Measurements from ENCODE around the gene KREMEN2.

KREMEN2 gene

GRCh38 chr16:2987833-2988232 lies 23.8 kb downstream of the KREMEN2 start:
- Histone ChIP-seq H3K9ac (ENCODE audit: low read length) (no peak overlapping the region), H3K4me1 (ENCODE audit: low read length) (peaks cover 4% of the 10 kb centered on the region)

GRCh38 chr16:2988590-2989099 lies 24.6 kb downstream of the KREMEN2 start:
- no peaks in the 10 kb centered on the region for H3K9me3 ChIP-seq (ENCODE audit: insufficient read depth, low read length)
- H3K9ac ChIP-seq (ENCODE audit: low read length): no peak overlapping the region
- no peaks in the 10 kb centered on the region for H3K4me1 ChIP-seq (ENCODE audit: low read length)
- no peaks in the 10 kb centered on the region for H3K79me2 ChIP-seq (ENCODE audit: low read length)
- no peaks in the 10 kb centered on the region for H3K36me3 ChIP-seq (replicated peaks; ENCODE audit: low read depth, low read length)
- H3K27me3 ChIP-seq (ENCODE audit: low read depth, low read length): peaks cover 25% of the 10 kb centered on the region
- TF ChIP-seq CTCF (IDR thresholded peaks at IDR 0.05; ENCODE audit: low read depth, low read length): no peak
- no peak for TF ChIP-seq EZH2phosphoT487 (IDR thresholded peaks at IDR 0.05; ENCODE audit: low read depth)
- H4K20me1 ChIP-seq (ENCODE audit: insufficient read depth, low read length): no peaks in the 10 kb centered on the region
- H2AFZ ChIP-seq (ENCODE audit: low read depth, low read length): no peak overlapping the region
- no peak overlapping the region for H3K27ac ChIP-seq (ENCODE audit: low read length)
- H3K4me2 ChIP-seq (ENCODE audit: low read length): no peak overlapping the region
- no peak overlapping the region for H3K4me3 ChIP-seq (ENCODE audit: low read length)

More at GRCh38 chr16:2987833-2988232, 23.8 kb downstream of the KREMEN2 start:
- no peak overlapping the region for H2AFZ ChIP-seq (ENCODE audit: low read depth, low read length)
- H3K27me3 ChIP-seq (ENCODE audit: low read depth, low read length): peaks cover 25% of the 10 kb centered on the region
- H3K36me3 ChIP-seq (replicated peaks; ENCODE audit: low read depth, low read length): no peaks in the 10 kb centered on the region
- H3K9me3 ChIP-seq (ENCODE audit: insufficient read depth, low read length): no peaks in the 10 kb centered on the region
- H4K20me1 ChIP-seq (ENCODE audit: insufficient read depth, low read length): no peaks in the 10 kb centered on the region
- no peak for TF ChIP-seq CTCF (IDR thresholded peaks at IDR 0.05; ENCODE audit: low read depth, low read length)
- TF ChIP-seq EZH2phosphoT487 (IDR thresholded peaks at IDR 0.05; ENCODE audit: low read depth): no peak
- H3K79me2 ChIP-seq (ENCODE audit: low read length): no peaks in the 10 kb centered on the region
- H3K4me3 ChIP-seq (ENCODE audit: low read length): no peak overlapping the region
- no peak overlapping the region for H3K4me2 ChIP-seq (ENCODE audit: low read length)
- H3K27ac ChIP-seq (ENCODE audit: low read length): no peak overlapping the region

- Histone ChIP-seq H3K9me3 (ENCODE audit: insufficient read depth, low read length) (no peaks in the 10 kb centered on the region), H3K9ac (ENCODE audit: low read length) (no peak overlapping the region), H3K27me3 (ENCODE audit: low read depth, low read length) (peaks cover 25% of the 10 kb centered on the region), H2AFZ (ENCODE audit: low read depth, low read length) (no peak overlapping the region), H3K27ac (ENCODE audit: low read length) (no peak overlapping the region), H3K36me3 (replicated peaks; ENCODE audit: low read depth, low read length) (no peaks in the 10 kb centered on the region), H3K79me2 (ENCODE audit: low read length) (no peaks in the 10 kb centered on the region), H3K4me2 (ENCODE audit: low read length) (no peak overlapping the region), H3K4me3 (ENCODE audit: low read length) (no peak overlapping the region), H4K20me1 (ENCODE audit: insufficient read depth, low read length) (no peaks in the 10 kb centered on the region), H3K4me1 (ENCODE audit: low read length) (no peaks in the 10 kb centered on the region)
- no peak for TF ChIP-seq EZH2phosphoT487 (IDR thresholded peaks at IDR 0.05; ENCODE audit: low read depth)
- no peak for TF ChIP-seq CTCF (IDR thresholded peaks at IDR 0.05; ENCODE audit: low read depth, low read length)
Observed at GRCh38 chr16:2990891-2991290, 26.8 kb downstream of the KREMEN2 start.

- H3K4me3 ChIP-seq (ENCODE audit: low read length): no peak overlapping the region
- H3K79me2 ChIP-seq (ENCODE audit: low read length): no peaks in the 10 kb centered on the region
- no peaks in the 10 kb centered on the region for H3K36me3 ChIP-seq (replicated peaks; ENCODE audit: low read depth, low read length)
- no peak overlapping the region for H3K4me2 ChIP-seq (ENCODE audit: low read length)
- H3K9me3 ChIP-seq (ENCODE audit: insufficient read depth, low read length): no peaks in the 10 kb centered on the region
- H3K27ac ChIP-seq (ENCODE audit: low read length): no peak overlapping the region
- peaks cover 27% of the 10 kb centered on the region for H3K27me3 ChIP-seq (ENCODE audit: low read depth, low read length)
- no peaks in the 10 kb centered on the region for H3K4me1 ChIP-seq (ENCODE audit: low read length)
- no peaks in the 10 kb centered on the region for H4K20me1 ChIP-seq (ENCODE audit: insufficient read depth, low read length)
- H3K9ac ChIP-seq (ENCODE audit: low read length): no peak overlapping the region
- no peak overlapping the region for H2AFZ ChIP-seq (ENCODE audit: low read depth, low read length)
- TF ChIP-seq EZH2phosphoT487 (IDR thresholded peaks at IDR 0.05; ENCODE audit: low read depth): no peak
- TF ChIP-seq CTCF (IDR thresholded peaks at IDR 0.05; ENCODE audit: low read depth, low read length): no peak
Observed at GRCh38 chr16:2991566-2992261, 27.6 kb downstream of the KREMEN2 start.
